Globus pallidus (tissue), 1 donor: ENCODE data around the gene CAGE1.
"Not testable (repeated sequence)": the region's sequence is repeated elsewhere in the genome, so short reads cannot be mapped to it uniquely, and the experiment has no call there.

Source experiments
- DNase-seq: peaks from one replicate; pipeline ENCODE4 v3.0.0-alpha.2; 2015; ENCODE audit warnings: low spot score

The CAGE1 gene

DNA sequence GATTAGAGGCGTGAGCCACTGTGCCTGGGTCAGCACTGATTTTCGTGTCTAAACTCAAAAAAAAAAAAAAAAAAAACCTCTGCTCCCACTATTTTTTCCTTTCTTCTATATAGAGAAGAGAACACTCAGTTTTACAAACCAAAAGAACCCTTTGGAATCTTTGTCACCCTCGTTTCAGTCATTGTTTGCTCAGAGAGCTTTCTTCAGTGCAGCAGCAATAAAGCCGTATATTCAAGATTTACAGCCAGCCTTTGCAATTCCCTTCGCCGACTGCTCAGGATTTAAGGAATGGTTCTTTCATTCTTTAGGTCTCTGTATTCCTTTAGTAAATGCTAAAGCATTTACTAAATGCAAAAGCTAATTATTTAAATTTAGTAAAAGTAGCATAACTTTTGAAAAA lies 20.2 kb upstream of the CAGE1 start:
- DNase-seq: no peak

DNA sequence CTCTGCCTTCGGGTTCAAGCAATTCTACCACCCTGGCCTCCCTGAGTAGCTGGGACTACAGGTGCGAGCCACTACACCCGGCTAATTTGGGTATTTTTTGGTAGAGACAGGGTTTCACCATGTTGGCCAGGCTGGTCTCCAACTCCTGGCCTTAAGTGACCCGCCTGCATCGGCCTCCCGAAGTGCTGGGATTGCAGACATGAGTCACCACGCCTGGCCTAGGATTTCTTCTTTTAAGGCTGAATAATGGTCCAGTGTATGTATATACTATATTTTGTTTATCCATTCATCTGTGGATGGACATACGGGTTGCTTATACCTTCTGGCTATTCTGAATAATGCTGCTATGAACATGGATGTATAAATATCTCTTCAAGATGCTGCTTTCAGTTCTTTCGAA lies 17.2 kb upstream of the CAGE1 start:
- DNase-seq: no peak

DNA sequence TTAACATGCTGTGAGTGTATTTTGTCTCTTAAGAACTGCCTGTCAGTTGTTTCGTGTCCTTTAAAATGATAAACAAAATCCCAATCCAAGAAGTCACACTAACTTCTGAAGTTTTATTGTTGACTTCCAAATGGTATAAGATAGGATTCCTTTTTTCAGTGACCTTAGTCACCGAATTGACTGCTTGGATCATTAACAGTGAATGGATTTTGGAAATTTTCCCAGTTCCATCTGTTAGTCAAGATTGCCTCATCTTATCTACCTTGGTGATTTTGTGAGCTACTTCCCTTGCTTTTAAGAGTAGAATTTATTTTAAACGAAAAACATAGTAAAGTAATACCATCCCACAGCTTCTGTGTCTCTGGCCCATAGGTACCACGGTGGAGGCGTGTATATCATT lies 15.0 kb upstream of the CAGE1 start:
- no peak for DNase-seq

DNA sequence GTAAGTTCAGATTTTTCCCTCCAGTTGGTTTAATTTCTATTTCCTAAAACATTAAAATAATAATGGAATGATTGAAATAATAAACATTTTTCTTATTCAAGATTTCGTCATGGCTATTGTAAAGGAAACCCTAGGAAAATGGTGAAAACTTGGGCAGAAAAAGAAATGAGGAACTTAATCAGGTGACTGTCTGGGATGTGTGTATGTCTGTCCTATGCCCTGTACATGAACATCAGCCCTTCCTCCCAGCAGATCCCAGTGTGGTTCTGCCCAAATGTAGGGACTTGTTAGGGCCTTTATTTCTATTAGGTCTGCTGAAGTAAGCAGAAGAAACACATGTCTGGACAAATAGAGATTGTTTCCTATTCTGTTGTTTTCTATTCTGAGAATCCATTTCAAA lies 13.2 kb upstream of the CAGE1 start:
- peak; percentile 14 for DNase-seq

DNA sequence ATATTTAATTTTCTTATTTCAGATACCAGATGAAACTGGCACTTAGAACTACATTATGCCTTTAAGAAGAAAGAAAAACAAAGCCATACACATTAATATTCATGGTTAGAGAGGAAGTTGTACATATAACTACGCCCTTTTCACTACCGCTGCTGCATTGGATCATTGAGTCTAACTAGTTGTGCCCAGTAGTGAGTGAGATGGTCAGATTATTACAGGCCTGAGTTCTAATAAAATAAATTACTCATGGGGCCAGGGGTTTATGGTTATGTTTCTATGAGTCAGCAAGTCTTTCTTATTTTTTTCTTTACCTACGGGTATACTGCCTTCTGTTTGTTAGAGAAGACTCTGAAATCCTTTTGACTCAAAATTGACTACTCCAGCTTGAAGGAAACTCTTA lies 11.5 kb upstream of the CAGE1 start:
- no peak for DNase-seq

DNA sequence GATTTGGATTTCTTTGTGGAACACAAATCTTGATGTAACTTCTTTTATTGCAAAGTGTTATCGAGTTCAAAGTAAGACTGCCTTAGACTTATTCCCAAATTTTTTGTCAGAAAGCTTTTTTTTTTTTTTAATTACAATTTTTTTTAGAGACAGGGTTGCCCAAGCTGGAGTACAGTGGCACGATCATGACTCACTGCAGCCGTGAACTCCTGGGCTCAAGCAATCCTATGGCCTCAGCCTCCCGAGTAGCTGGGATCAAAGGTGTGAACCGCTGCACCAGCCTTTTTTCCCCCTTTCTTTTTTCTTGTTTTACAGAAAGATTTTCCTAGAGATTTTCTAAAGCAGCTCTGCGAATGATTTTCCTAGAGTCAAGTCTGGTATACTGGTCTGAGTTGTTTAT lies 2.9 kb upstream of the CAGE1 start:
- no peak for DNase-seq

DNA sequence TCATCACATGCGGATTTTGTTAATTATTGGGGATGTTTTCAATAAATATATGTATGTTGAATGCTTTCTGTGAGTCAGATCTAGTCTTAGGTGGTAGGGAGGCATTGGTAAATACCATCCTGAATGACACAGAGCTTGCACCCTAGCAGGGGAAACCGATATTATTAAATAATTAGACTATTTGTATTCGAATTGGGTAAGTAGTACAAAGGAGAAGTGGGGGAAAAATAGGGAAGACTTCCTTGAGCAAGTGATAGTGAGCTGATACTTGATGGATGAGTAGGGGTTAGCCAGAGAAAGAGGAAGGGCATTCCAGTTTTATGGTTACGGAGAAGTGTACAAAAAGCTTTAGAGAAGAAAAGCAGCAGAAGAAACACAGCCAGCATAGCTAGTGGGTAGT lies 1.6 kb upstream of the CAGE1 start:
- no peak for DNase-seq

DNA sequence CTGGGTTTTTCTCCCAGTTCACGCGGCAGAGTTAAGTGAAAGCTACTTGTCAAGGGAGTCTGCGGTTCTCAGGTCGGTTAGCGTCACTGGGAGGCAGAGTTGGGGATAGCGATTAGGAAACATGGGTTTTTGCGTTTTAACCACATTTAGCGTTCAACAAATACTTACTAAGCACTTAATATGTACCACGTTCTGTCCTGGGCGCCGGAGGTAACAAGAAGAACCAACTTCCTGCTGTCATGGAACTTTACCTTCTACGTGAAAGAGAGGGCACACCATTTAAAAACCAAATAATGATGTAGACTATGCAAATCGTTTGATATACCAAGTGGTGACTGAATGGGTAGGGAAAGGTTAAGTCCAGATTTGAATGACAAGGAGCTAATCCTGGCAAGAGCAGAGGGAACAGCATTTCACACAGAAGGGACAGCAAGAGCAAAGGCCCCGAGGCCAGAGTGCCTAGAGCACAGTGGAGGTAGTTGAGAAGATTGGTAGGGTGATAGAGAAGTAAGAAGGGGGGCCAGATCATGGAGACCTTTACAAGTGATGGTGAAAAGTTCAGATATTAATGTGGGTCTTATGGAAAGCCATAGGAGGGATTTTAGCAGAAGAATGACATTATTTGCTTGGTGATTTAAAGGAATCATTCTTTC lies 810 bp upstream of the CAGE1 start:
- DNase-seq: no peak

DNA sequence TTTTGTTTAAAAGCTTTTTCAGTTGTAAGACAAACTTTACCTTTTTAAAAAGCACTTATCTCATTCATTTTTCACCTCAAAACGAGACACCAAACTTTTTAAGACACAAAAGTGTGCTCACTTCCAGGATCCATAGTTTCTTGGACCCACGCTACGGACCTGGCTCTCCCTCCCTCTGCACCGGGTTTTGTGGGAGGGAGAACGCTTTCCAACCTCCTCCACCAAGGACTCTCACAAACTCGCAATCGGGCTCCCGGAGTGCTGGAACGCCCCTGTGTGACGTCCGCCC lies 436 bp downstream of the CAGE1 start:
- no peak for DNase-seq

DNA sequence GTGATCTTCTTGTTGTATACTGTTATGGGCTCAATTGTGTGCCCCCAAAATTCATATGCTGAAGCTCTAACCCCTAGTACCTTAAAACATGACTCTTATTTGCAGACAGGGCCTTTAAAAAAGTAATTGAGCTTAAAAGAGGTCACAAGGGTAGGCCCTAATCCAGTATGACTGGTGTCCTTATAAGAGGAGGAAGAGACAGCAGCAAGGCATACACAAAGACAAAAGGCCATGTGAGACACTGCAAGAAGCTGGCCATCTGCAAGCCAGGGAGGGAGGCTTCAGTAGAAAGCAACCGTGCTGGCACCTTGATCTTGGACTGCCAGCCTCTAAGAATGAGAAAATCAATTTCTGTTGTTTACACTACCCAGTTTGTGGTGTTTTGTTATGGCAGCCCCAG lies 8.4 kb downstream of the CAGE1 start:
- no peak for DNase-seq

DNA sequence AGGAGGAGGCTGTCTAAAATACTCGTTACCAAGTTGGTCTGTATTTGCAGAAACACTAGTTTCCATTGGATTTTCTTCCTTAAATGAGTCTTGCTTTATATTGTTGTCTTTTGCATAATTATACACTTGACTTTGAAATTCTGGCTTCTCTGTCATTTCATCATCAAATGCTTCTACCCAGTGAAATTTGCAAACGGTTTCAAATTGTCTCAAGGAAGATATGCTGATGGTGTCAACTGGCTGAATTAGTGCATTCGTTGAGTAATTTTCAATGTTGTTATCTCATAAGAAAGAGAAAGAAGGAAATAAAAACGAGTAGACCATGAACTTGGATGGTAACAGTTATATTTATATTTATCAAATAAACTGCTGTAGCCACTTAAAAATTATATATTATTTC lies 10.8 kb downstream of the CAGE1 start:
- no peak for DNase-seq

DNA sequence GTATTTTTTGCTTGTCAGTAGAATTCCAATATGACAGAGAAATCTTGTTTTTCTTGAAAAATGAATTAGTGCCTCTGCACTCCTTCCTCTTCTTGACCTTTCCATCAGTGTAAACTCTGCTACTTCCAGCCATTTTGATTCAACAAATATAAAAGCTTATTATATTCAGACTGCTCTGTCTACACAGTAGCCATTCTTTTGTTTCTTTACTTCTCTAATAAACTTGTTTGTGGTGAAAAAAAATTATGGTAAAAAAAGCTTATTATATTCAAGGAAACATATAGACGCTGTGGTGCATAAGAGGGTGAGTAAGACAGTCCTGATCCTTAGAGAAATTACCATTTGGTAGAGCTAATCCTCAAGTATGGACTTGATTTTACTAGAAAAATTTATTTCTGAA lies 11.6 kb downstream of the CAGE1 start:
- DNase-seq: no peak

DNA sequence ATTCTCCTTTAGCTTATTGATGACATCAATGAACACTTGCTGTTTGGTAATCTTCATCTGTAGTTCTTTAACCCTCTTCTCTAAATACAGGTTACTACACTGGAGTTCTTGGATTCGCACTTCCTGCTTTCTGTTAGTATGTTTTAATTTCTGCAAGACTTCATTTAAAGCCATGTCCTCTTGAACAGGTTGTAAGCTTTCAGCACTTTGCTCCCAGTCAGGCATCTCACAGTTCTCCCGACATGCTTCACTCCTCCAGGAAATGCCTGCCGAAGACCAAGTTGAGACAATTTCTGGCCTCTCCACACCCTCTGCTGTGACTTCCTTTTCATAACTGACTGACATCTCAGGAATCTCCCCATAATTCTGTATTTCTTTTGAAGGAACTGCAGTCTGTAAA lies 15.8 kb downstream of the CAGE1 start:
- DNase-seq: no peak

DNA sequence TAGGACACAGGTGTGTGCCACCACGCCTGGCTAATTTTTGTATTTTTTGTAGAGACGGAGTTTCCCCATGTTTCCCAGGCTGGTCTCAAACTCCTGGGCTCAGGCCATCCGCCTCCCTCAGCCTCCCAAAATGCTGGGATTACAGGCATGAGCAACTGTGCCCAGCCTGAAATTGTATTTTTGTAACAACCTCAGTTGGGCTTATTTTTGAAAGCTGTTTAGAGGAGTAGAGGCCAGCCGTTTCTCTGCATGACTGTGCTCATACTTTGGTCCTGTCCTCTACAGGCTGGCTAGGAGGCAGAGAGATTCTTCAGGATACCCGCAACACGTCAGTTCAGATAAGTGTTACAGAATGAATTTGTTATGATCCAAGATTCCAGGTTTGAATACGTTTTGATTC lies 22.1 kb downstream of the CAGE1 start:
- DNase-seq: no peak

DNA sequence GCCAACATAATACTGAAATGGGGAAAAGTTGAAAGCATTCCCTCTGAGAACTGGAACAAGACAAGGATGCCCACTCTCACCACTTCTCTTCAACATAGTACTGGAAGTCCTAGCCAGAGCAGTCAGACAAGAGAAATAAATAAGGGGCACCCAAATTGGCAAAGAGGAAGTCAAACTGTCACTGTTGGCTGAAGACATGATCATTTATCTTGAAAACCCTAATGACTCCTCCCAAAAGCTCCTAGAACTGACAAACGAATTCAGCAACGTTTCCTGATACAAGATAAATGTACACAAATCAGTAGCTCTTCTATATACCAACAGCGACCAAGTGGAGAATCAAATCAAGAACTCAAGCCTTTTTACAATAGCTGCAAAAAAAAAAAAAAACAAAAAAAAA lies 37.6 kb downstream of the CAGE1 start:
- not testable (repeated sequence) for DNase-seq

DNA sequence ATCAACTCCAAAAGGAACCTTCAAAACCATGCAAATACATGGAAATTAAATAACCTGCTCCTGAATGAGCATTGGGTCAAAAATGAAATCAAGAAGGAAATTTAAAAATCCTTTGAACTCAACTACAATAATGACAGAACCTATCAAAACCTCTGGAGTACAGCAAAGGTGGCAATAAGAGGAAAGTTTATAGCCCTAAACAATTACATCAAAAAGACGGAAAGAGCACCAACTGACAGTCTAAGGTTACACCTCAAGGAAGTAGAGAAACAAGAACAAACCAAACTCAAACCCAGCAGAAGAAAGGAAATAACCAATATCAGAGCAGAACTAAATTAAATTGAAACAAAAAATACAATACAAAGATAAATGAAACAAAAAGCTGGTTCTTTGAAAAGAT lies 39.0 kb downstream of the CAGE1 start:
- DNase-seq: not testable (repeated sequence)

DNA sequence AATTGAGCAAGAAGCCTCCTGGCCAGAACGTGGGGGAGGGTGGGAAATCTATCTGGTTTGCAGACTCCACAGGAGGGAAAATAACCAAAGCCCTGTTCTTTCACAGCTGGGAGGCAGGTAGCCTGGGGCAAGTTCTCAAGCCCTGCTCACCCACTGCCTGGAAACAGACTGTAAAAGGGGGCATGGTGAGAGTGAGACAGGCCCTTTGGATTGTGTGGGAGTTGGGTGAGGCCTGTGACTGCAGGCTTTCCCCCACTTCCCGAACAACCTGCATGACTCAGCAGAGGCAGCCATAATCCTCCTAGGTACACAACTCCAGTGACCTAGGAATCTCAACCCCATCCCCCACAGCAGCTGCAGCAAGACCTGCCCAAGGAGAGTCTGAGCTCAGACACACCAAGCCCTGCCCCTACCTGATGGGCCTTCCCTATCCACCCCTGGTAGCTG lies 42.0 kb downstream of the CAGE1 start:
- not testable (repeated sequence) for DNase-seq

DNA sequence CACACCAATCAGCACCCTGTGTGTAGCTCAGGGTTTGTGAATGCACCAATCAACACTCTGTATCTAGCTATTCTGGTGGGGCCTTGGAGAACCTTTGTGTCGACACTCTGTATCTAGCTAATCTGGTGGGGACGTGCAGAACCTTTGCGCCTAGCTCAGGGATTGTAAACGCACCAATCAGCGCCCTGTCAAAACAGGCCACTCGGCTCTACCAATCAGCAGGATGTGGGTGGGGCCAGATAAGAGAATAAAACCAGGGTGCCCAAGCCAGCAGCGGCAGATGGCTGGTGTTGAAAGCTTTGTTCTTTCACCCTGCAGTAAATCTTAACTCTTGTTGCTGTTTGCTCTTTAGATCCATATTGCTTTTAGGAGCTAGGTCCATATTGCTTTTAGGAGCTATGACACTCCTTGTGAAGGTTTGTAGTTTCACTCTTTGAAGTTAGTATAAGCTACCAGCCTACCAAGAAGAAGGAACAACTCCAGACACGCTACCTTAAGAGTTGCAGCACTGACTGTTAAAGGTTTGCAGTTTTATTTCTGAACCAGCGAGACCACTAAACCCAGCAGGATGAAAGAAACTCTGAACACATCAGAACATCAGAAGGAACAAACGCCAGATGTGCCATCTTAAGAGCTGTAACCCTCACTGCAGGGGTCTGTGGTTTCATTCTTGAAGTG lies 44.6 kb downstream of the CAGE1 start:
- not testable (repeated sequence) for DNase-seq

DNA sequence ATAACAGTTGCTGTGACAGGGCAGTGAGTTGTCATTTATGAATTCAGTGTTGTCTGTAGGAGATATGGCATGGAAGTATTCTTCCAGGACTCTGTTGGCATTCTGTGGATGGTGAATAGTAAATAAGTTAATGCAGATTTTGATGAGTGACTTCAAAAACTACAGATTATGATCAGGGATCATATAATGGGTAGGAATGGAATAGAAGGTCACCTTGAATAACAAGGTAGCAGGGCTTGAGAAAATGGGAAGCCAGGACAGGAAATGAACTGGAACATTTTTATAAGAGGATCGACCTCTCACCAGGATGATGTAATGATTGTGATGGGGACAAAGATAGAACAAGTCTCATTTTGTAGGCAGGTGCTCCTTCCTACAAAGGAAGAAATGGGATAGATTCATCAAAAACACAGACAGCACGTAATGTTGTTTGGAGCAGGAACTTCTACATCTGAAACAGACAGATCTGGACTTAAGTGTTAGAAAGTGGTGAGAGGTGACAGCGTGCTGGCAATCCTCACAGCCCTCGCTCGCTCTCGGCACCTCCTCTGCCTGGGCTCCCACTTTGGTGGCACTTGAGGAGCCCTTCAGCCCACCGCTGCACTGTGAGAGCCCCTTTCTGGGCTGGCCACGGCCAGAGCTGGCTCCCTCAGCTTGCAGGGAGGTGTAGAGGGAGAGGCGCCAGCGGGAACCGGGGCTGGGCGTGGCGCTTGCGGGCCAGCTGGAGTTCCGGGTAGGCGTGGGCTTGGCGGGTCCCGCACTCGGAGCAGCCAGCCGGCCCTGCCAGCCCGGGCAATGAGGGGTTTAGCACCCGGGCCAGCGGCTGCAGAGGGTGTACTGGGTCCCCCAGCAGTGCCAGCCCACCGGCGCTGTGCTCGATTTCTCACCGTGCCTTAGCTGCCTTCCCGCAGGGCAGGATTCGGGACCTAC lies 45.7 kb downstream of the CAGE1 start:
- no peak for DNase-seq

DNA sequence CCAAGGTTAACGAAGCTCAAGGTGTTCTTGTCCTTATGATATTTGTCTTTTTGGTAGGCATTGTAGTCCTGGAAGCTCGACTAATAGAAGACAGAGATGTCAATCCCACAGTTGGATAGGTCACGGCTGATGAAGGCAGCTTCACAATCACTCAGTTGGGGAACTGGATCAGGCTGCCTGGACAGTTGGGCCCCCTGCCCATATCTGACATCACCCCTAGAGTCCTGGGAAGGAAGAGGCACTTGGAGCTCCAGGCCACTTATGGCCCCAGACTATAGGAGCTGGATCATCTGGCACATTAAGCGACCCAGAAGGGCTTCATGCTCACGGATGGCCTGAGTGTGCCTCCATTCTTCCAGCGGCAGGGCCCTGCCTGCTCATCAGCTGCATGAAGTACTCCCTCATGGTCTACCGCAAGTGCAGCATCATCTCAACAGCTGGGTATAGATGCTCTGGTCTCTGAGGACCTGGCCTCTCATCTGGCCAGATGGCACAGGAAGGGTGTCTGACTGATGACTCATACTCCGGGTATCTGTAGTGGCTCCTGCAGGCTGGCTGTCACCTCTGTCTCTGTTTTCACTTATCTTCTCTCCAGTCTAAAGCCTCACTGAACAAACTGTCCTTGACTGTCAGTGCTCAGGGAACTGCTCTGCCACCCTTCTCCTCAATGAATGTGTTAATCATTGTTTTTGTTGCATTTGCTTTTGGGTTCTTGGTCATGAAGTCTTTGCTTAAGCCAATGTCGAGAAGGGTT lies 47.4 kb downstream of the CAGE1 start:
- no peak for DNase-seq

DNA sequence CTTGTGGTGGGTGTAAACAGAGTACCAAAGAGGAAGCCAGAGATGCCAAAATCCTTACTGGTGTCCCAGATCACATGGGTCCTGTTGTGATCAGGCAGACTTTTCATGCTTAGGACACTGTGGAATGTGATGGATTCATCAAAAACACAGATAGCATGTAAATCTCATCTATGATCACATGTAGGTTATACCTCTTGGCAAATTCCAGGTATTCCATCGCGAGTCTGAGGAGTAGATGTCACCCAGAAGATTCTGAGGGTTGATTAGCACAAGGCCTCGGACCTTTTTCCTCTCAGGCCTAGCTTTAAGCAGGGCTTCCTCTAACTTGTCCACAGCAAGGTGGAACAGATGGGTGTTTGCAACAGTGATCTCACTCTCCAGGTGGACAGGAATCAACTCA lies 48.3 kb downstream of the CAGE1 start:
- no peak for DNase-seq

DNA sequence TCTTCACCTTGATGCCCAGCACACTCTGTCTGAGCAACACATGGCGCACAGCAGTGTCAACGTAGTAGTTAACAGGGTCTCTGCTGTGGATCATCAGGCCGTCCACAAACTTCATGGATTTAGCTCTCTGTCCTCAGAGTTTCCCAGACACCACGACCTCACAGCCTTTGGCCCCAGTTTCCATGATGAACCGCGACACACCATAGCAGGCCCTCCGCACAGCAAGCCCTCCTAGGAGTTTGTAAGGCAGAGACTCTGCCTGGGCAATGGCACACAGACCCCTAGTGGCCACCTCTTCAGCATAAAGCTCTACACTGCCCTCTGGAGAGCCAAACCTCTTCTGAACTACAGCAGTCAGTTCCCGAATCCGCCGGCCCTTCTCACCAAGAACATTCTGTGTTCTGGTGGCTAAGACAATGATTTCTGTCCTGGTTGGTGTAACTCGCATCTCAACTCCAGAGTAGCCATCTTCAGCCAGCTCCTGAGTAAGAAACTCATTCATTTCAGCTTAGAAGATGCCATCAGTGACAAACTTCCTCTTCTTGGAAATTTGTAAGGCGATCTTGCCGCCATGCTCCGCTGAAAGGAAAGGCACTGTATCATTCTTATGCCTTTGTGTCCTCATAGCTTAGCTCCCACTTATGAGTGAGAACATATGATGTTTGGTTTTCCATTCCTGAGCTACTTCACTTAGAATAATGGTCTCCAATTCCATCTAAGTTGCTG lies 50.4 kb downstream of the CAGE1 start:
- peak; percentile 12 for DNase-seq
